Sigmoid colon (tissue), 3 donors: ENCODE data around the gene OR52I1.

Experiments used
- POLR2A ChIP-seq, 2 donors: fragments of 450-650 bp; IDR thresholded peaks; one replicate each; pipeline ENCODE4 v1.6.1; 2016; ENCODE audit warnings: antibody characterized with exemption in 2 of 2, mild to moderate bottlenecking in 2 of 2, moderate library complexity in 2 of 2
- TF ChIP-seq, protein P1 (sequence below), 4 experiments: fragments of 450-650 bp in 3 of 4; fragments of 200-600 bp in 1 of 4; IDR thresholded peaks; one replicate each; pipeline ENCODE4 v1.5.1; 2016 to 2019; ENCODE audit warnings: antibody characterized with exemption in 4 of 4, mild to moderate bottlenecking in 3 of 4, moderate library complexity in 2 of 4

DNA sequence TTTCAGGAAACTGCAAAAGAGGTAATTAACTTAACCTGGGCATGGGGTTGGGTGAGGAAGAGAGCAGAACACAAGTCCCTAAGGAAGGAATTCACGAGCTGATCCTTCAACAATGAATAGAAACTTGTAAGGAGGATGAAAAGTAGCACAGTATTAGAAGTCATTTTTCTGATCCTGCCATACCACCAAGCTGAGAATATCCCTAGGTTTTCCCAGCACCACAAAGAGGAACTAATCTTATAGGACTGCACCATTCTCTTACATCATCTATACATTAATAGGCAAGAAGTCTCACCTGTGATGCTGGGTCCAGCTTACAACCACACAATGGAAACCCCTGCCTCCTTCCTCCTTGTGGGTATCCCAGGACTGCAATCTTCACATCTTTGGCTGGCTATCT is at the start of gene OR52I1:
- TF ChIP-seq, protein P1, sequence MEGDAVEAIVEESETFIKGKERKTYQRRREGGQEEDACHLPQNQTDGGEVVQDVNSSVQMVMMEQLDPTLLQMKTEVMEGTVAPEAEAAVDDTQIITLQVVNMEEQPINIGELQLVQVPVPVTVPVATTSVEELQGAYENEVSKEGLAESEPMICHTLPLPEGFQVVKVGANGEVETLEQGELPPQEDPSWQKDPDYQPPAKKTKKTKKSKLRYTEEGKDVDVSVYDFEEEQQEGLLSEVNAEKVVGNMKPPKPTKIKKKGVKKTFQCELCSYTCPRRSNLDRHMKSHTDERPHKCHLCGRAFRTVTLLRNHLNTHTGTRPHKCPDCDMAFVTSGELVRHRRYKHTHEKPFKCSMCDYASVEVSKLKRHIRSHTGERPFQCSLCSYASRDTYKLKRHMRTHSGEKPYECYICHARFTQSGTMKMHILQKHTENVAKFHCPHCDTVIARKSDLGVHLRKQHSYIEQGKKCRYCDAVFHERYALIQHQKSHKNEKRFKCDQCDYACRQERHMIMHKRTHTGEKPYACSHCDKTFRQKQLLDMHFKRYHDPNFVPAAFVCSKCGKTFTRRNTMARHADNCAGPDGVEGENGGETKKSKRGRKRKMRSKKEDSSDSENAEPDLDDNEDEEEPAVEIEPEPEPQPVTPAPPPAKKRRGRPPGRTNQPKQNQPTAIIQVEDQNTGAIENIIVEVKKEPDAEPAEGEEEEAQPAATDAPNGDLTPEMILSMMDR (IDR thresholded peaks at IDR 0.05), result no peak
- no peak for TF ChIP-seq POLR2A (IDR thresholded peaks at IDR 0.05)
